CD4-positive, alpha-beta T cell treated with Interleukin-15 for 4 hours (primary cell): ENCODE results near the gene STK32B.
"Not testable (repeated sequence)": the region's sequence is repeated elsewhere in the genome, so short reads cannot be mapped to it uniquely, and the experiment has no call there.

ENCODE experiments used
- DNase-seq: peaks from one replicate; pipeline ENCODE4 v3.0.0-alpha.2; 2020; ENCODE audit warnings: low spot score

STK32B gene

DNA sequence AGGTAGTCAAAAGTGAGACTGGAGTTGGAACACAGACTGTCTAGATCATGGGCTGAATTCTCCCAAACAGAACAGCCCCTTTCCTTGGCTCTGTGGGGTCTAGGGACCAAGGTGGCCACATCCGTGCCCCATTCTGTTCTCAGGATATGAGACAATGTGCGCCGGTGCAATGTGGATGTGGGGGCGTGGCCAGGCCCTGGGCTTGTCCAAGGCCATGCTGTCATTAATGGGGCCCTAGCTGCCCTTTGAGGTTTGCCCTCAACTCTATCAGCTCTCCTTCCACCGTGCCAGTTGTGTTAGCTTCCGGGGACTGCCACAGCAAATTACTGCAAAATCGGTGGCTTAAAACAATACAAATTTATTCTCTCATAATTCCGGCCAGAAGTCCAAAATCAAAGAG lies 344.5 kb downstream of the STK32B start:
- no peak for DNase-seq

DNA sequence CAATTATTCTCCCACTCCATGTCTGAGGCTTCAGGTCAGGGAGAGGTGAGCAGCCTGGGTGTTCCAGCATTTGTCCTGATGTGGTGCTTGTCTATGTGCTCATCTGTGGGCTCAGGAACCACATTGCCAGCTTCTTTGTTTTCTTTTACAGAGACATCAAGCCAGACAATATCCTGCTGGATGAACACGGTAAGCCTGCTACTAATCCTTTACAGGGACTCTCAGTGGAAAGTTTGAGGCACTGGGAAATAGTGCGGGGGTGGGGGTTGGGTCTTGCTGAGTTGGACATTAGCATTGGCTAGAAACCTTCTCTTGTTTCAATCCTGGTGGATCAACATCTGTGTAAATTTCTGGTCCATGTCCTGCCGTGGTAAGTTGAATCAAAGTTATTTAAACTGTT lies 346.8 kb downstream of the STK32B start:
- DNase-seq = no peak

- DNase-seq = no peak
These were observed 347.8 kb downstream of the STK32B start for GRCh38 chr4:5399124-5399523.

DNA sequence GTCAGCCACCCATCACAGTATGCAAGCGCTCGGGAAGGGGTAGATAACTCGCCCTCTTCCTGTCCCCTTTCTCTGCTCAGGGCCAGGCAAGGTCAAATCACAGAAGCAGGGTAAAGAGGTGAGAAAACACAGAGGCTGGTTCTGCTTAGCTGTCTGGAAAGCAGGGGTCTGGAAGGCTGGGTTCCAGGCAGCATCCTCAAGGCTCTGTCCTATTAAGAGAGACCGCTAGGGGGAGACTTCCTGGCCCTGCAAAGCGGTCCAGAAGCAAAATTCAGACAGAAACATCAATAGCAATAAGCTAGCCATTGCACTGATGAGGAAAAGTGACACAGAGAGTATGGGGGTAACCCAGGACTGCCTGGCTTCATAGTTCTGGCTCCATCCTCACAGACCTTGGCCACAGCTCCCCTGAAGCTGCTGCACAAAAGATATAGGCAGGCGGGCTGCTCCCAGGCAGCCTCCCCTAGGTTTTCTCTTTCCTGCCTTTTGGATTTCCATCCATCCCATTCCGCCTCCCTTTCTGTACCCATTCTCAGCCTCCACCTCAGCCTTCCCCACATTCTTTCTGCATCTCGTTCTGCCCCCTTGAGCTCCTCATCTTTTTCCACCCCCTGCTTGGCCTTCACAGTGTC lies 348.6 kb downstream of the STK32B start:
- DNase-seq = no peak

DNA sequence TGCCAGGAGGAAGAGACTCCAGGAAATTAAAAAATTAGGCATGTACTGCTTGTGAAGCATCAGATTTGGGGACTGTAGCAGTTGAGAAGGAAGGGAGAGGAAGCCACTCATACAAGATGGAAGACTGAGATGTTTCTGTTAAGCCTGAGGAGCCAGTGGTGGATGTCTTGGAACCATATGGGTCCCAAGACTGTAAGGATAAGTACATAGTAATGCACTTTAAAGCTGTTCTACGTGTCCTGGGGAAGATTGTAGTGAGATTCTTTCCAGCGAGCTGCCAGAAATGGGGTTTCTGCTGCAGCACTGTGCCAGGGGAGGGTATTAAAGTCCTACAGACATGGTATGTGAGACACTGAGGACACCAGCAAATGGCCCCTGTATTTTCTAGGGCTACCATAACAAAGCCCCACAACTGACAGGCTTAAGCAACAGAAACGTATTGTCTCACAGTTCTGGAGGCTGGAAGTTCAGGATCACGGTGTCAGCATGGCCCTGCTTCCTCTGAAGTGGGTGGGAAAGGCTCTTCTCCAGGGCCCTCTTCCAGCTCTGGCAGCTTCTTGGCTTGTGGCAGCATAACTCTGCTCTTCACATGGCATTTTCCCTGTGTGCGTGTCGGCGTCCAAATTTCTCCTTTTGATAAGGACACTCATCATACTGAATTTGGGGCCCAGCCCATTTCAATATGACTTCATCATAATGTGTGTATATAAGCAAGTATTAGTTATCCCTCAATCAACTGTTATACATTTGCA lies 352.6 kb downstream of the STK32B start:
- DNase-seq = no peak

GRCh38 chr4:5409237-5409636 lies 358.0 kb downstream of the STK32B start:
- DNase-seq = no peak

DNA sequence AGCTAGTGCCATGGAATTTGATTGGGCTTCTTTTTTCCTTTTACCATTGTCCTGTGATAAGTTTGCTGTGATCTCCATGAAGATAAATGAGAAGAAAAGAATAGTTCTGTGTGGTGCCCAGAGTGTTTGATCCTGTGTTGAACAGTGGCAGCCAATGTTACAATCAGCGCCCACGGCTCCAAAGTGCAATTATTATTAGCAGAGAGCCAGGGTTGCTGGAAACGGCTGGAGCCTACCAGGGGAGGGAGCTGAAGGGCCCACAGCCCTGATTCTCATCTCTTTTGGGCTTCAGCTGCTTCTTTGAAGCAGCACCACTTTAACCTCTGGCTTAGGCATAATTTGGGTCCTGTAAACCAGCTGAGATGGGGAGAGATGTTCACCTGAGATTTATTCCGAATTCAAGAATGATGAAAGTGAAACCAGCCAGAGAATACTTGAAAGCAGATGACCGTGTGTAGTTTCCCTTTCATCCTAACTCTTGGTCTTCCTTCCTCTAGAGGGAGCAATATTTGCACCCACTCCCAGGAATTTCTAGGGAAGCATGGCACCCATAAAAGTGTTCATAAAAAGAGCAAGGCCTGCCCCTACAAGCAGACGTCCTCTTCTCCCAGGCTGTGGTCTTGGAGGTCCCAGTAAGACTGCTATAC lies 358.8 kb downstream of the STK32B start:
- no peak for DNase-seq

DNA sequence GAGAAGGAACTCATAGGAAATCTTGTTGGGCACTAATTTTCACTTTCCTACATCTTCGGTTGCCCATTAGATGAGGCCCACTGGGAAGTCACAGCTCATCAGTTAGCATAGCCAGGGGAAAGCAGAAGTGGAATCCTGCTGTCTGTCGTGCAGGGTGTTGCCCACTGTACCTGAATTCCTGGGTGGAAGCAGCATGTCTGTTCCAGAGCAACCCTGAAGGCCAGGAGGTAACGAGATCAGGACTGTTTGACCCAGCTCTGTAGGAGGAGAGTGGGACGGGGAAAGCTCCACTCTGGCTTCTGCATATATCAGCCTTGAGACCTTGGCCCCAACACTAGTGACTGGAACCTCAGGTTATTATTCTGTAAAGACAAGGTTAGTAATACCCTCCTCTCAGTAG lies 361.0 kb downstream of the STK32B start:
- DNase-seq = no peak

GRCh38 chr4:5412751-5413150 lies 361.5 kb downstream of the STK32B start:
- no peak for DNase-seq

GRCh38 chr4:5416637-5417036 lies 365.4 kb downstream of the STK32B start:
- DNase-seq = no peak

- DNase-seq = no peak
These were observed 369.0 kb downstream of the STK32B start for GRCh38 chr4:5420266-5420665.

- DNase-seq = no peak
These were observed 370.1 kb downstream of the STK32B start for GRCh38 chr4:5421416-5421815.

DNA sequence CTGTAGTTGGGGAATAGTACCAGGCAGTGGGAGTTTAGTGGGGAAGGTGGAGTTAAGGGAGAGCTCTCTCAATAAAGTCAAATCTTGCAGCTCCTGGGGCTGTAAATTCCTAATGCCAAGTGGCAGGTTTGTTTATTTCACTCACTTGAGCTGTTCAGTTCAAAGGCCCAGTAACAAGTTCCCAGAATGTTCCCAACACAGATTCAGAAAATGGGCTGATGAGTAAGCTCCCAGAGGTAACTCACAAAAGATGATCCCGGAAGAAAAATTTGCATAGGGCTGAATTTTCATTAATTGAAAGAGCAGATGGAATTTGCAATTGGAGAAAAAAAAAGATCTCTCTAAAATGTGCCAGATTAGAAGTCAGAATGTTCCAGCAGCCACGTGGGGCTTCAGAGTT lies 370.9 kb downstream of the STK32B start:
- DNase-seq = no peak

DNA sequence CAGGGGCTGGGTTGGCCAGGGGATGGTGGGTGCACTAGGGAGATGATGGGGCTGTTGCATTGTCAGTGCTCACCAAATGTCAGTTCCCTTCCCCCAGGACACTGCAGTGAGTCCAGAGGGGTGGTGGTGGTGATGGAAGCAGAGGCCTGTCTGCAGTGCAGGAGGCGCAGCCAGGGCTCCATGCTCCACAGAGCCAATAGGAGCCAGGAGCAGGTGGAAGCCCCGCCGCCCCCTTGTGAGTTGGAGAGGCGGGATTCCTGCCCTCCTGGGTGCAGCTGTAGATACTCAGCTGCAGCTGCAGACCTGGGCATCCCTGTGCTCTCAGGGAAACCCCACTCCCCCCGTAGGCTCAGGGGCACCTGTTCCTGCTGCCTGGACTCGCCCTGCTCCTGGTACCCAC lies 372.4 kb downstream of the STK32B start:
- no peak for DNase-seq

DNA sequence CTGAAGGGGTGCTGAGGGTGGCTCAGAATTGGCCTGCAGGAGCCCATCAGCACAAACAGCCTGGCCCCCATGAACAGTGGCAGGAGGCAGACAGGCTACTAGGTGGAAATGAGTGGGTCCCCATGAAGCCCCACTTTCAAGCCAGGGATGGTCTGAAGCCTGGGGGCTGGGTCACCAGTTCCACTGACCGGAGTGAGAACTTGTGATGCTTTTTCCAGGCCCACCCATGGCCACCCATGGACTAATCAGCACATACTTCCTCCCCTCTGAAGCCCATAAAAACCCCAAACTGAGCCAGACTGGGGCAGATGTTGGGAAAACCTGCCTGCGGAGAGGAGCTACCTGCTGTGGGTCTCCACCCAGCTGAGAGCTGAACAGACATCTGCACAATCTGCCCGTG lies 372.9 kb downstream of the STK32B start:
- no peak for DNase-seq

DNA sequence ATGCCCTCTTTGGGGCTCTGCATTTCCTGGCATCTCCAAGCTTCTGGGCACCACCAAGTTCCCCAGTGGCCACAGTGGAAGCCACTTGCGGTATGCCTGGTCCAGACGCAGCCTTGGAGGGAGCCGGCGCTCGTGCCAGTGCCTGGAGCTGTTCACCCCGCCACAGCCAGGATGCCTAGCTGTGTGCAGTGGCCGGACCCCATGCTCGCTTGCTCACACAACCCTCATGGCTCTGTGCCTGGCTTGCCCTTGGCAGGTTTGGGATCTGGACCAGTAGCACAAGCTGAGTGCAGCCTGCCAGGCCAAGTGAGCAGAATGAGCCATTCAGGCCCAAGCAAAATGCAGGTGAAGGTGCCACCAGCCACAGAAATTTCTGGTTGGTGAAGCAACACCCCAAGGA lies 373.6 kb downstream of the STK32B start:
- no peak for DNase-seq

- DNase-seq = no peak
These were observed 378.5 kb downstream of the STK32B start for GRCh38 chr4:5429747-5430146.

DNA sequence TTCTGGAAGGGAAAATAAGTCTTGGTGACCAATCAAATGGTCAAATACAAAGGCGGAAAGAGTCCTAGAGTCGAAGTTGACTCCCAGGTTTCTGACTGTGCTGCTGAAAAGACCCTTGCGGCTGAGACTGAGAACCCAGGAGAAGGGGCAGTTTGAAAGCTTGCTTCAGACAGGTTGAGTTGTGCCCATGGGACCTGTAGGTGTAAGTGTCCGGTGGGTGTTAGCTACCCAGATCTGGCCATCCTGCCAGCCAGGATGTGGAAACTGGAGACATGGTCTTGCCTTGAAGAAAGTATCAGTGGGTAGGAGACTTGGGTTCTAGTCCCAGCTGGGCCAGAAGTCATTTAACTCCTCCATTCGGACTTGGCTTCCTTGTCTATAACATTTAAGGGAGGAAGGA lies 381.9 kb downstream of the STK32B start:
- DNase-seq = no peak

GRCh38 chr4:5435201-5435600 lies 383.9 kb downstream of the STK32B start:
- DNase-seq = no peak

- no peak for DNase-seq
These were observed 384.5 kb downstream of the STK32B start for GRCh38 chr4:5435823-5436222.

- not testable (repeated sequence) for DNase-seq
These were observed 392.9 kb downstream of the STK32B start for GRCh38 chr4:5443976-5444802.

DNA sequence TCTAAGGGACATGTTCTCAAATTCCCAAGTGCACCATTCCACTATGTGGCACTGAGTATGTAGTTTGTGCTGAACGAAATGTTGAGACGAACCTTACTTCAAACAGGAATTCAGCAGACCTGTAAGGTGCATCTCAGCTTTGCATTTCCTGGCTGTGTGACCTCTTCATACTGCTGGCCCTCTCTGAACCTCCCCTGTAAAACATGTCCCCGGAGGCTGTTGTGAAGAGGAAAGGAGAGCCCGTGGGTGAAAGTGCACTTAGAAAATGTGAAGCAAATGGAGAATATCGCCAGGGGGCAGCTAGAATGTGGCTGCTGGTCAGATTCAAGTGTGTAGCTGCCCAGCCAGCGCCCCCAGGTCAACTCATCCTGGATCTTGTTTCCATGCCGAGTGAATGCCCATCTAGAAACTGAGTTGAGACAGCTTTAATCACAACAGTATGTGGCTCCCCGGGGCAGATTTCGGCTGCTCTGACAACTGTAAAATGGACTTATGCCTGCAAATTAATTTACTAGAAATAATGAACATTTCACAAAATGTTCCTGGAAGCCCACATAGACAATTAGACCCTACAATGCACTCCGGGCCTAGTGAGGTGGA lies 393.7 kb downstream of the STK32B start:
- DNase-seq = no peak
